ENCODE data around the gene LIME1. TPM values are rescaled to one million over a fixed set of nuclear protein-coding genes. Genes with fewer than 3 reads are reported as not detected.
"Not testable (repeated sequence)": the region's sequence is repeated elsewhere in the genome, so short reads cannot be mapped to it uniquely, and the experiment has no call there.

Gene LIME1
- total RNA-seq, 1 donor from 2014 or later = 5.1 TPM

GRCh38 chr20:63774306-63774705, 37.8 kb downstream of the LIME1 start:
- no peak for ATAC-seq

GRCh38 chr20:63775096-63775978, 38.9 kb downstream of the LIME1 start:
- ATAC-seq = no peak

DNA sequence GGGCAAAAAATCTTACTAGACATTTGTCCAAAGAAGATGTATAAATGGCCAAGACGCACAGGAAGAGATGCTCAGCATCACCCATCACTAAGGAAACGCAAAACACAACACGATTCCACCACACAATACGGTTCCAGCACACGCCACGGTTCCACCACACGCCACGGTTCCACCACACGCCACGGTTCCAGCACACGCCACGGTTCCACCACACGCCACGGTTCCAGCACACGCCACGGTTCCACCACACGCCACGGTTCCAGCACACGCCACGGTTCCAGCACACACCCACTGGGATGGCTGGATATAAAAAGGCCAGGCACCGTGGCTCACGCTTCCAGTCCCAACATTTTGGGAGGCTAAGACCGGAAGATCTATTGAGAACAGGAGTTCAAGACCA, 40.4 kb downstream of the LIME1 start:
- ATAC-seq = not testable (repeated sequence)

- ATAC-seq = no peak
These were observed 41.1 kb downstream of the LIME1 start for GRCh38 chr20:63777614-63778013.

DNA sequence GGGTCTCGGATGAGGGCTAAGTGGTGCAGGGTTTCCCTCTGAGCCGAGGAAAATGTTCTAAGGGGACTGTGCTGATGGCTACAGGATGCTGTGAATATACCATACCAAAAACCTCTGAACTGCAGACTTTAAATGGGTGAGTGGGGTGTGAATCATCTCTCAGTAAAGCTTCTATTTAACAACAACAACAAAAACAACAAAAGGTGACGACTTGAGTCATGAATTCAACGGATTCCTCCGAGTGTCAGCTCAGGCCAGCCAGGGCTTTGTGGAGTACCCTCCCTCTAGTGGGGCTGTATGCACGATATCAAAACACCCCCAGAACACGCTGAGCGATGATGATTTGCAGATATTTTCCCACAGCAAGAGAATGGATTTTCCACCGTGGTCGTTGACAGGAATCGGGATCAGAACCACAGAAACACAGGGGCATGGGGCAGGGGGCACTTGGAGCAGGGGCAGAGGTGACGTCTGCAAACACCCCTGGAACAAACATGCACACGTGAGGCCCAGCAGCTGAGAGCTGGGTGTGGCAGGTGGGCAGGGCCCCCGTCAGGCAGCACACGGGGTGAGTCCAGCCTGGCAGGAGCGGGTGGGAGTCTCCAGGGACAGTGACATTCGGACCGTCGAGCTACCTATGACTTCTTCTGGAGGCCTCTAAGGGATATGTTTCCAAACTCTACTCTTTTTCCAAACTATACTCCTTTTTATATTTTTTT, 41.7 kb downstream of the LIME1 start:
- no peak for ATAC-seq

DNA sequence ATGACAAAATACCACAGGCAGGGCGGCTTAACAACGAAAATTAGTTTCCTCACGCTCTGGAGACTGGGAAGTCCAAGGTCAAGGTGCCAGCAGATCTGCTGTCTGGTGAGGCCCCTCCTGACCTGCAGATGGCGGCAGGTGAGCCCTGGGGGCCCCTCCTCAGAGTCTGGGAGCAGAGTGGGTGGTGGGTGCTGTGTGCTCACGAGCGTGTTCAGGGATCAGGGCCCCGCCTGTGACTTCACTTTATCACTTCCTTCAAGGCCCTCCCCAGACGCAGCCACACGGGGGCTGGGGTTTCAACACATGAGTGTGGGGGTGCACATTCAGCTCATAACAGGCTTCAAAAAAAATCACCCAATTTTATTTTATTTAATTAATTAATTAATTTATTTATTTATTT, 42.4 kb downstream of the LIME1 start:
- no peak for ATAC-seq

- ATAC-seq = no peak
These were observed 44.7 kb downstream of the LIME1 start for GRCh38 chr20:63781181-63781580.

DNA sequence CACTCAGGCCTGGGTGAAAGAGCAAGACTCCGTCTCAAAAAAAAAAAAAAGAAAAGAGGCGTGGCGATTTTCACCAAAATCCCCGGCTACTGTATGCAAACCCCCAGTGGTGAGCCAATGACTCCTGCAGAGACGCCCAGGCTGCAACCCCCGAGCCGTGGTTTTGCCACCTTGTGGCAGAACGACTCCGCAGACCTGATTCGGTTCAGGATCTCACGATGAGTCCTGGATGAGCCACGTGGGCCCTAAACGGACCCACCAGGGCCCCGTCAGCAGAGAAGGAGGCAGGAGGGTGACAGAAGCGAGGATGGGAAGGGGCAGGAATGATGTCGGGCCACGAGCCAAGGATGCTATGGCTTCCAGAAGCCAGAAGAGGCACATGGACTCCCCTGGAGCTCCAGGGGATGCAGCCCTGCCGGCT, 45.6 kb downstream of the LIME1 start:
- no peak for ATAC-seq

GRCh38 chr20:63782521-63782971, 46.1 kb downstream of the LIME1 start:
- ATAC-seq = no peak

GRCh38 chr20:63783970-63784369, 47.5 kb downstream of the LIME1 start:
- no peak for ATAC-seq

DNA sequence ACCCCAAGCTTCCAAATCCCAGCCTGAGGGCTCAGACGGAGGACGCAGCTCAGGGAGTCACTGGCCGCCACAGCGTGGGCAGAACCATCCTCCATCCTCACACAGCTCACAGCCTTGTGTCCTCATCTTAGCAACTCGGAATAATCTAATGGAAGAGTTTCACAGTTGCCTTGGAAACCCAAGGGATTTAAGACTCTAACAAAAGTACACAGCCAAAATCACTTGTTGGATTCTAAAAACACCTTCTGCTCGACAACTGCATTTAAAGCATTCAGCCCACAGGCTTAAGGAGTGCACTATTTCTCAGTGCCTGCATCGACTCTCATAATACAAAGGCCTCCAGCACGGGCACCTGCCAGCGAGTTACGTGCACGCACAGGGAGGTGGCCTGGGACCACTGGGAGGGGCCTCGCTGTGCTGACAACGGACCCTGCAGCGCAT, 49.2 kb downstream of the LIME1 start:
- no peak for ATAC-seq

DNA sequence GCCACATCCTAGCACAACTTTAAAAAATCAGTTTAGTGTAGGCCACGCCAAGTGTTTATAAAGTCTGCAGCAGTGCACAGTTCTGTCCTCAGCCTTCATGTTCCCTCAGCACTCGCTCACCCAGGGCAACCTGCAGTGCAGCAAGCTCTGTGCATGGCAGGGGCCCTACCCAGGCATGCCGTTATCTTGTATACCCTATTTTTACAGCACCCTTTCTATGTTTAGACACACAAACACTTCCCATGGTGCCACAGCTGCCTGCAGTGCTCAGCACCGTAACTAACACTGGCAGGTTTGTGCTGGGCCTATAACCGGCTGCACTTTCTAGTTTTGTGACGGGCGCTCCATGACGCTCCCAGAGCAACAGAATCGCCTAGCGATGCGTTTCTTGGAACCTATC, 50.8 kb downstream of the LIME1 start:
- ATAC-seq = no peak

DNA sequence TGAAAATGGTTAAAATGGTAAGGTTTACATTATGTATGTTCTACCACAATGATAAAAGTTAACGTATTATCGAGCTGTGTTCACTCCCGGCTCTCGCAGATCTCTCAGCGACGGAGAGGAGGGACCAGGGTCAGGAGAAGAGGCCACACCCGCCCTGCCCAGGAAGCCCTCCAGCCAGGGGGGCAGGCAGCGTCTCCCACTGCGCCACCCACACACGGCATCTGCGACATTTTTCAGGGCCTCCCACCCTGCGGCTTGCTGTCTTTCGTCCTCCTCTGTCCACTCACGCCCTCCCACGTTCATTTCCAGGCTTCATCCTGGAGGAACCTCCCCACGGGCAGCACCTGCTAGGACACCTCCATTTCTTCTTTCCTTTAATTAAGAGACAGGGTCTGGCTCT, 51.3 kb downstream of the LIME1 start:
- no peak for ATAC-seq

Other genes with a start within 250 kb of the LIME1 start
- gene EEF1A2, start 237.6 kb upstream of the LIME1 start, total RNA-seq = 0.76 TPM
- gene PPDPF, start 215.9 kb upstream of the LIME1 start, total RNA-seq = 459 TPM
- gene PTK6, start 199.3 kb upstream of the LIME1 start, total RNA-seq = 92.7 TPM
- 0.44 TPM for gene SRMS, start 188.9 kb upstream of the LIME1 start, total RNA-seq
- 0.28 TPM for gene FNDC11, start 182.5 kb upstream of the LIME1 start, total RNA-seq
- gene HELZ2, start 162.4 kb upstream of the LIME1 start, total RNA-seq = 32.0 TPM
- 6.9 TPM for gene GMEB2, start 109.6 kb upstream of the LIME1 start, total RNA-seq
- 4.6 TPM for gene STMN3, start 83.2 kb upstream of the LIME1 start, total RNA-seq
- 12.2 TPM for gene RTEL1, start 78.4 kb upstream of the LIME1 start, total RNA-seq
- 4.5 TPM for gene TNFRSF6B, start 40.0 kb upstream of the LIME1 start, total RNA-seq
- 31.1 TPM for gene ARFRP1, start 28.7 kb upstream of the LIME1 start, total RNA-seq
- 11.1 TPM for gene ZGPAT, start 28.6 kb upstream of the LIME1 start, total RNA-seq
- 60.9 TPM for gene SLC2A4RG, start 3.1 kb downstream of the LIME1 start, total RNA-seq
- 1.7 TPM for gene ZBTB46, start 94.6 kb downstream of the LIME1 start, total RNA-seq
- not detected for gene ABHD16B, start 124.8 kb downstream of the LIME1 start, total RNA-seq
- 90.6 TPM for gene TPD52L2, start 128.6 kb downstream of the LIME1 start, total RNA-seq
- 64.8 TPM for gene DNAJC5, start 158.5 kb downstream of the LIME1 start, total RNA-seq
- 25.1 TPM for gene UCKL1, start 219.8 kb downstream of the LIME1 start, total RNA-seq
- gene ZNF512B, start 233.3 kb downstream of the LIME1 start, total RNA-seq = 13.9 TPM
- gene SAMD10, start 243.0 kb downstream of the LIME1 start, total RNA-seq = 5.7 TPM
- gene PRPF6, start 244.5 kb downstream of the LIME1 start, total RNA-seq = 39.7 TPM

All from esophagus mucosa (tissue), 1 donor.